ENCODE results near the gene TPCN1.

Gene TPCN1

DNA sequence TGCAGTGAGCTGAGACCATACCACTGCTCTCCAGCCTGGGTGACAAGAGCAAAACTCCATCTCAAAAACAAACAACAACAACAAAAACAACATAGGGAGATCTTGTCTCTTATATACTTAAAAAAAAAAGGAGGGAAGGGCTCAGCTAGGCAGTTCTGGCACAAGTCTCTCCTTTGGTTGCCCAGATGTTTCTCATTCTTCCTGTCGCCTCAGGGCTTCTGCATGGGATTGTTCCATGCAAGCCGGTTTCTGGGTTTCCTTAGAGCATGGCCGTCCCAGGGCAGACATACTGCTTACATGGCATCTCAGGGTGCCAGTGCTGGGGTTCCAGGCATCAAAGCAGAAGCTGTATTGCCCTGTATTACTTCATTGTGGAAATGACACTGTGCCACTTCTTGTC, 118.8 kb downstream of the TPCN1 start:
- H2AFZ ChIP-seq (ENCODE audit: low read length): no peak overlapping the region
- H4K91ac ChIP-seq (ENCODE audit: low read depth, low read length, poor library complexity): no peak overlapping the region

DNA sequence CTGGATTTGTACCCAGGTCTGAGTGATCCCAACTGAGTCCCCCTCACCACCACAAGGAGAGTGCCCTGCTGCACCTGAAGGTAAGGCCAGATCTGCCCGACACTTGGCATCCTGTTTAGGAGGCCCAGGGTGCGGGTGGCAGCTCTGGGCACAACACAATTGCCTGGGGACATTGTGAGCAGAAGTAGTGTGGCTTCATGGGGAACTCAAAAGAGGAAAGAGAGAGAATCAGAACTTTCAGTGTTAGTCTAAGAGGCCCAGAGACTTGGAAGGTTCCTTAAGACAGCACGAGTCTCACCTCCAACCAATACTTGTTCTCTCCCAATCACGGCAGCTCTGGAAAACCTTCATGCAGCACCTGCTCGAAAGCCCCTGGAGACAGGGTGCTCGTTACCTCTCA, 120.3 kb downstream of the TPCN1 start:
- Histone ChIP-seq H2BK5ac (ENCODE audit: low read length) (no peak overlapping the region), H3K4me3 (ENCODE audit: low read length in 2 of 2) (no peak overlapping the region), H2AK5ac (ENCODE audit: low read depth, low read length) (no peak overlapping the region), H2AFZ (ENCODE audit: low read length) (no peak overlapping the region), H3K79me1 (ENCODE audit: low read depth, low read length) (no peaks in the 10 kb centered on the region), H3K18ac (ENCODE audit: low read length) (peak overlapping the region; percentile 11), H3K9ac (ENCODE audit: low read depth, low read length, poor library complexity) (no peak overlapping the region), H3K27ac (replicated peaks; ENCODE audit: low read length) (no peak overlapping the region), H4K8ac (ENCODE audit: low read depth, low read length) (no peak overlapping the region), H2BK12ac (ENCODE audit: low read length) (no peak overlapping the region), H3K36me3 (replicated peaks in 1 of 2; ENCODE audit: control insufficient read depth in 2 of 2, insufficient read depth in 2 of 2, low read length in 2 of 2) (no peaks in the 10 kb centered on the region), H3K4me2 (ENCODE audit: insufficient read depth, low read length, poor library complexity, severe bottlenecking) (no peak overlapping the region), H3K4me1 (ENCODE audit: control insufficient read depth in 2 of 2, insufficient read depth in 1 of 2, low read depth in 1 of 2, low read length in 2 of 2) (no peaks in the 10 kb centered on the region), H3K14ac (ENCODE audit: low read length) (no peak overlapping the region), H3K9me3 (replicated peaks in 1 of 2; ENCODE audit: control insufficient read depth in 2 of 2, insufficient read depth in 1 of 2, low read depth in 1 of 2, low read length in 2 of 2) (peaks cover 0 to 3% of the 10 kb centered on the region in 2 donors), H3K23ac (ENCODE audit: low read depth, low read length, poor library complexity) (no peak overlapping the region), H2BK15ac (ENCODE audit: low read length) (no peak overlapping the region), H4K91ac (ENCODE audit: low read depth, low read length, poor library complexity) (no peak overlapping the region), H3K4ac (ENCODE audit: low read length) (no peak overlapping the region), H2BK120ac (ENCODE audit: low read depth, low read length) (no peak overlapping the region), H3K27me3 (ENCODE audit: control insufficient read depth in 3 of 3, insufficient read depth in 3 of 3, low read depth in 1 of 3, low read length in 3 of 3) (peaks cover 0 to 2% (median 0%) of the 10 kb centered on the region in 3 experiments)
- no CpG with 5 or more reads among the region's 6 CpGs for WGBS, 2 donors (ENCODE audit: extremely low coverage in 2 of 2, insufficient read length in 2 of 2, insufficient replicate concordance in 1 of 2)
- DNase-seq (ENCODE audit: low spot score): no peak

More for the DNA sequence above, 118.8 kb downstream of the TPCN1 start:
- DNase-seq (ENCODE audit: low spot score): no peak
- Histone ChIP-seq H2BK12ac (ENCODE audit: low read length) (no peak overlapping the region), H3K18ac (ENCODE audit: low read length) (no peak overlapping the region), H2BK15ac (ENCODE audit: low read length) (no peak overlapping the region), H4K8ac (ENCODE audit: low read depth, low read length) (no peak overlapping the region), H3K4ac (ENCODE audit: low read length) (no peak overlapping the region), H2BK5ac (ENCODE audit: low read length) (no peak overlapping the region), H2AK5ac (ENCODE audit: low read depth, low read length) (no peak overlapping the region), H3K9me3 (replicated peaks in 1 of 2; ENCODE audit: control insufficient read depth in 2 of 2, insufficient read depth in 1 of 2, low read depth in 1 of 2, low read length in 2 of 2) (peaks cover 0 to 3% of the 10 kb centered on the region in 2 donors), H3K14ac (ENCODE audit: low read length) (no peak overlapping the region), H3K4me2 (ENCODE audit: insufficient read depth, low read length, poor library complexity, severe bottlenecking) (no peak overlapping the region), H3K9ac (ENCODE audit: low read depth, low read length, poor library complexity) (no peak overlapping the region), H3K36me3 (replicated peaks in 1 of 2; ENCODE audit: control insufficient read depth in 2 of 2, insufficient read depth in 2 of 2, low read length in 2 of 2) (no peaks in the 10 kb centered on the region), H3K27me3 (ENCODE audit: control insufficient read depth in 3 of 3, insufficient read depth in 3 of 3, low read depth in 1 of 3, low read length in 3 of 3) (peaks cover 0 to 2% (median 0%) of the 10 kb centered on the region in 3 experiments), H3K79me1 (ENCODE audit: low read depth, low read length) (no peaks in the 10 kb centered on the region), H3K23ac (ENCODE audit: low read depth, low read length, poor library complexity) (no peak overlapping the region), H2BK120ac (ENCODE audit: low read depth, low read length) (no peak overlapping the region), H3K27ac (replicated peaks; ENCODE audit: low read length) (no peak overlapping the region), H3K4me3 (ENCODE audit: low read length in 2 of 2) (no peak overlapping the region), H3K4me1 (ENCODE audit: control insufficient read depth in 2 of 2, insufficient read depth in 1 of 2, low read depth in 1 of 2, low read length in 2 of 2) (peaks cover 0 to 1% of the 10 kb centered on the region in 2 donors)
- WGBS, 2 donors (ENCODE audit: extremely low coverage in 2 of 2, insufficient read length in 2 of 2, insufficient replicate concordance in 1 of 2): no CpG with 5 or more reads among the region's 3 CpGs

DNA sequence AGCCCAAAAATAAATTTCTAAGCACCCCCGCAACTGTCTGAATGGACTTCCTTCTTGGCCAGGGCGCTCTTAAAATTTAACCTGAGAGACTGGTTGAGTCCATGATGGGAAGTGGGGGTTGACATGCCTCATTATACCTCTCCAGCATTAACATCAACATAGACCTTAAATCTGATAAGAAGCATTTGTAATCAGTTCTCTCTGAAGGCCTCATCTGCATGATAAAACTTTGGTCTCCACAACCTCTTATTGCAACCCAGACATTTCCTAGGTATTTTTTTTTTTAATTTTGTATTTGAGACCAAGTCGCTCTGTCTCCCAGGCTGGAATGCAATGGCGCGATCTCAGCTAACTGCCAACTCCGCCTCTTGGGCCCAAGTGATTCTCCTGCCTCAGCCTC, 124.1 kb downstream of the TPCN1 start:
- no peak overlapping the region for H3K18ac ChIP-seq (ENCODE audit: low read length)
- H2BK15ac ChIP-seq (ENCODE audit: low read length): no peak overlapping the region
- H3K27me3 ChIP-seq (ENCODE audit: control insufficient read depth in 3 of 3, insufficient read depth in 3 of 3, low read depth in 1 of 3, low read length in 3 of 3): peaks cover 0 to 10% (median 0%) of the 10 kb centered on the region in 3 experiments
- H3K79me1 ChIP-seq (ENCODE audit: low read depth, low read length): no peaks in the 10 kb centered on the region
- H2BK12ac ChIP-seq (ENCODE audit: low read length): no peak overlapping the region
- peaks cover 5 to 6% of the 10 kb centered on the region in 2 donors for H3K4me1 ChIP-seq (ENCODE audit: control insufficient read depth in 2 of 2, insufficient read depth in 1 of 2, low read depth in 1 of 2, low read length in 2 of 2)
- H4K8ac ChIP-seq (ENCODE audit: low read depth, low read length): no peak overlapping the region
- no peak overlapping the region for H3K4me2 ChIP-seq (ENCODE audit: insufficient read depth, low read length, poor library complexity, severe bottlenecking)
- no peak overlapping the region for H3K4ac ChIP-seq (ENCODE audit: low read length)
- no peak overlapping the region for H2AK5ac ChIP-seq (ENCODE audit: low read depth, low read length)
- H3K4me3 ChIP-seq (ENCODE audit: low read length in 2 of 2): no peak overlapping the region
- H4K91ac ChIP-seq (ENCODE audit: low read depth, low read length, poor library complexity): no peak overlapping the region
- H2BK120ac ChIP-seq (ENCODE audit: low read depth, low read length): no peak overlapping the region
- no peak overlapping the region for H3K14ac ChIP-seq (ENCODE audit: low read length)
- DNase-seq (ENCODE audit: low spot score): no peak
- no peak overlapping the region for H2AFZ ChIP-seq (ENCODE audit: low read length)
- H3K36me3 ChIP-seq (replicated peaks in 1 of 2; ENCODE audit: control insufficient read depth in 2 of 2, insufficient read depth in 2 of 2, low read length in 2 of 2): no peaks in the 10 kb centered on the region
- no peak overlapping the region for H3K27ac ChIP-seq (replicated peaks; ENCODE audit: low read length)
- no peak overlapping the region for H2BK5ac ChIP-seq (ENCODE audit: low read length)
- no peak overlapping the region for H3K9ac ChIP-seq (ENCODE audit: low read depth, low read length, poor library complexity)
- no peak overlapping the region for H3K23ac ChIP-seq (ENCODE audit: low read depth, low read length, poor library complexity)
- WGBS, 2 donors (ENCODE audit: extremely low coverage in 2 of 2, insufficient read length in 2 of 2, insufficient replicate concordance in 1 of 2): no CpG with 5 or more reads among the region's 6 CpGs
- no peaks in the 10 kb centered on the region for H3K9me3 ChIP-seq (replicated peaks in 1 of 2; ENCODE audit: control insufficient read depth in 2 of 2, insufficient read depth in 1 of 2, low read depth in 1 of 2, low read length in 2 of 2)

DNA sequence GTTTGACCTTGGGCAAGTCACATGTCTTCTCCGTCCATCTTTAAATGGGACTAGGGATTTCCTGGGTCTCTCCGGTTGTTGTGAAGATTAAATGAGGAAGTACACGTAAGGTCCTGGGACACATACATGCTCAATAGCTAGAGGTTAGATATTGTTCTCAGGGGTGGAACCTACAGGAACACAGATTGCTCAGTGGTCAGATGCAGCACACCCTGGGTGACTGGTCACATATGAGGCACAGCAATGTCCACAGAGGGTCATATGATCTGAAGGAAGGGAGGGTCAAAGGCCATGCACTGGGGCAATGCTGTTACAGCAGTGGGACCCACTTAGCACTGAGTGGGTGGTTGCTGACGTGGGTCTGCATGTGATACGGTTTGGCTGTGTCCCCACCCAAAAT, 125.1 kb downstream of the TPCN1 start:
- Histone ChIP-seq H2BK120ac (ENCODE audit: low read depth, low read length) (no peak overlapping the region), H2BK15ac (ENCODE audit: low read length) (no peak overlapping the region), H2AFZ (ENCODE audit: low read length) (no peak overlapping the region), H4K91ac (ENCODE audit: low read depth, low read length, poor library complexity) (no peak overlapping the region), H3K79me1 (ENCODE audit: low read depth, low read length) (no peaks in the 10 kb centered on the region), H3K4me1 (ENCODE audit: control insufficient read depth in 2 of 2, insufficient read depth in 1 of 2, low read depth in 1 of 2, low read length in 2 of 2) (peaks cover 5 to 6% of the 10 kb centered on the region in 2 donors), H3K14ac (ENCODE audit: low read length) (no peak overlapping the region), H4K8ac (ENCODE audit: low read depth, low read length) (no peak overlapping the region), H3K4me2 (ENCODE audit: insufficient read depth, low read length, poor library complexity, severe bottlenecking) (no peak overlapping the region), H3K23ac (ENCODE audit: low read depth, low read length, poor library complexity) (no peak overlapping the region), H3K36me3 (replicated peaks in 1 of 2; ENCODE audit: control insufficient read depth in 2 of 2, insufficient read depth in 2 of 2, low read length in 2 of 2) (no peaks in the 10 kb centered on the region), H3K4ac (ENCODE audit: low read length) (no peak overlapping the region), H2BK12ac (ENCODE audit: low read length) (no peak overlapping the region), H3K9me3 (replicated peaks in 1 of 2; ENCODE audit: control insufficient read depth in 2 of 2, insufficient read depth in 1 of 2, low read depth in 1 of 2, low read length in 2 of 2) (no peaks in the 10 kb centered on the region), H3K27me3 (ENCODE audit: control insufficient read depth in 3 of 3, insufficient read depth in 3 of 3, low read depth in 1 of 3, low read length in 3 of 3) (peaks cover 0 to 11% (median 0%) of the 10 kb centered on the region in 3 experiments), H3K27ac (replicated peaks; ENCODE audit: low read length) (no peak overlapping the region), H3K4me3 (ENCODE audit: low read length in 2 of 2) (no peak overlapping the region), H3K9ac (ENCODE audit: low read depth, low read length, poor library complexity) (no peak overlapping the region), H3K18ac (ENCODE audit: low read length) (no peak overlapping the region), H2BK5ac (ENCODE audit: low read length) (no peak overlapping the region), H2AK5ac (ENCODE audit: low read depth, low read length) (no peak overlapping the region)
- DNase-seq (ENCODE audit: low spot score): no peak
- no CpG with 5 or more reads among the region's 5 CpGs for WGBS, 2 donors (ENCODE audit: extremely low coverage in 2 of 2, insufficient read length in 2 of 2, insufficient replicate concordance in 1 of 2)
